ENCODE measurements around the gene RIMS4. TPM values are rescaled to one million over a fixed set of nuclear protein-coding genes. Genes with fewer than 3 reads are reported as not detected.

RIMS4 gene
- total RNA-seq (not detected), polyA plus RNA-seq (not detected)

- H3K4me1 Mint-ChIP-seq = peaks cover 0 to 17% (median 3%) of the 10 kb centered on the region in 4 donors
- peaks cover 54% of the 10 kb centered on the region for H3K27me3 Mint-ChIP-seq
- no peak within 1 kb of the TSS for H3K27ac Mint-ChIP-seq
- H3K36me3 ChIP-seq (ENCODE audit: control insufficient read depth, insufficient read depth, low read length) = no peaks in the 10 kb centered on the region
- H3K4me3 Mint-ChIP-seq = peak within 1 kb of the TSS; percentile 47 to 63 (median 58)
- H3K27ac ChIP-seq (ENCODE audit: insufficient read depth, low read length, poor library complexity, severe bottlenecking) = no peak within 1 kb of the TSS
- DNase-seq (no peak), ATAC-seq (ENCODE audit: low read depth in 2 of 2) (peak in 1 of 2 donors; percentile 25)
- no peaks in the 10 kb centered on the region for H3K4me1 ChIP-seq (ENCODE audit: control insufficient read depth, insufficient read depth, low read length, poor library complexity, severe bottlenecking)
- H3K27me3 ChIP-seq (ENCODE audit: control insufficient read depth, insufficient read depth, low read length) = peaks cover 45% of the 10 kb centered on the region
- no peak within 1 kb of the TSS for H3K4me3 ChIP-seq (ENCODE audit: low read depth, low read length)
- no peaks in the 10 kb centered on the region for H3K36me3 Mint-ChIP-seq
- H3K9me3 ChIP-seq (ENCODE audit: control insufficient read depth in 2 of 2, low read length in 2 of 2) = peaks cover 0 to 5% of the 10 kb centered on the region in 2 experiments
- peaks cover 0 to 3% (median 2%) of the 10 kb centered on the region in 7 donors for H3K9me3 Mint-ChIP-seq
Measured at GRCh38 chr20:44810391-44811149, at the start of gene RIMS4. RIMS4 (minus strand) TSS chr20:44810546; CDS start chr20:44810271, 275 bp downstream.

- Mint-ChIP-seq H3K4me1 (peaks cover 0 to 8% (median 4%) of the 10 kb centered on the region in 4 donors), H3K4me3 (no peak overlapping the region), H3K27ac (peak overlapping the region in 1 of 3 donors; percentile 15), H3K9me3 (no peaks in the 10 kb centered on the region), H3K27me3 (peaks cover 14% of the 10 kb centered on the region), H3K36me3 (no peaks in the 10 kb centered on the region)
- H3K9me3 ChIP-seq (ENCODE audit: control insufficient read depth in 2 of 2, low read length in 2 of 2) = no peaks in the 10 kb centered on the region
- no peak overlapping the region for H3K4me3 ChIP-seq (ENCODE audit: low read depth, low read length)
- no peaks in the 10 kb centered on the region for H3K4me1 ChIP-seq (ENCODE audit: control insufficient read depth, insufficient read depth, low read length, poor library complexity, severe bottlenecking)
- H3K27me3 ChIP-seq (ENCODE audit: control insufficient read depth, insufficient read depth, low read length) = no peaks in the 10 kb centered on the region
- ATAC-seq (ENCODE audit: low read depth in 2 of 2) (peak in 1 of 2 donors; percentile 42), DNase-seq (peak in 1 of 3 donors; percentile 24)
- H3K36me3 ChIP-seq (ENCODE audit: control insufficient read depth, insufficient read depth, low read length) = no peaks in the 10 kb centered on the region
- H3K27ac ChIP-seq (ENCODE audit: insufficient read depth, low read length, poor library complexity, severe bottlenecking) = no peak overlapping the region
Measured at GRCh38 chr20:44858606-44859360, 48.4 kb upstream of the RIMS4 start.

GRCh38 chr20:44856856-44857448, 46.6 kb upstream of the RIMS4 start:
- no peak overlapping the region for H3K4me3 Mint-ChIP-seq
- no peaks in the 10 kb centered on the region for H3K36me3 ChIP-seq (ENCODE audit: control insufficient read depth, insufficient read depth, low read length)
- no peak overlapping the region for H3K27ac Mint-ChIP-seq
- H3K4me1 Mint-ChIP-seq = peaks cover 0 to 6% (median 4%) of the 10 kb centered on the region in 4 donors
- H3K27me3 Mint-ChIP-seq = peaks cover 31% of the 10 kb centered on the region
- H3K27me3 ChIP-seq (ENCODE audit: control insufficient read depth, insufficient read depth, low read length) = no peaks in the 10 kb centered on the region
- H3K4me3 ChIP-seq (ENCODE audit: low read depth, low read length) = no peak overlapping the region
- H3K9me3 ChIP-seq (ENCODE audit: control insufficient read depth in 2 of 2, low read length in 2 of 2) = no peaks in the 10 kb centered on the region
- H3K9me3 Mint-ChIP-seq = no peaks in the 10 kb centered on the region
- no peaks in the 10 kb centered on the region for H3K4me1 ChIP-seq (ENCODE audit: control insufficient read depth, insufficient read depth, low read length, poor library complexity, severe bottlenecking)
- DNase-seq = no peak
- no peaks in the 10 kb centered on the region for H3K36me3 Mint-ChIP-seq
- H3K27ac ChIP-seq (ENCODE audit: insufficient read depth, low read length, poor library complexity, severe bottlenecking) = no peak overlapping the region
- no peak for ATAC-seq (ENCODE audit: low read depth in 2 of 2)

DNA sequence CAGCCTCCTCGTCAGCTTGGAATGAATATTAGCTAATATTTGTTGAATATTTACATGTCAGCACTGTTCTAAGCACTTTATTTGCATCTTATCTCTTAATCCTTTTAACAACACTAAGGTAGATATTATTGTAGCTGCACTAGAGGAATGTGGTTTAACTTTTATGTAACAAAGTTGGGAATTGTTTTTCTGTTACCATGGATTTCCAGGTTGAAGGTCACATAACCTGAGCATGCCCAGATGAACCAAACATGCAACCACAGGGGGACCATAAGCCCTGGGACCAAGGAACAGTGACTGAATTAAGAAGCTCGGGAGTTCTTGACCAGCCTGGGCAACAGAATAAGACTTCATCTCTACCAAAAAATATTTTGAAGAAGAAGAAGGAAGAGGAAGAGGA, 46.1 kb upstream of the RIMS4 start:
- H3K27me3 ChIP-seq (ENCODE audit: control insufficient read depth, insufficient read depth, low read length) = no peaks in the 10 kb centered on the region
- H3K36me3 Mint-ChIP-seq = no peaks in the 10 kb centered on the region
- H3K9me3 ChIP-seq (ENCODE audit: control insufficient read depth in 2 of 2, low read length in 2 of 2) = no peaks in the 10 kb centered on the region
- no peaks in the 10 kb centered on the region for H3K4me1 ChIP-seq (ENCODE audit: control insufficient read depth, insufficient read depth, low read length, poor library complexity, severe bottlenecking)
- H3K4me3 Mint-ChIP-seq = no peak overlapping the region
- H3K27ac ChIP-seq (ENCODE audit: insufficient read depth, low read length, poor library complexity, severe bottlenecking) = no peak overlapping the region
- no peak for DNase-seq
- no peak overlapping the region for H3K27ac Mint-ChIP-seq
- peaks cover 0 to 6% (median 4%) of the 10 kb centered on the region in 4 donors for H3K4me1 Mint-ChIP-seq
- no peaks in the 10 kb centered on the region for H3K36me3 ChIP-seq (ENCODE audit: control insufficient read depth, insufficient read depth, low read length)
- H3K9me3 Mint-ChIP-seq = no peaks in the 10 kb centered on the region
- peaks cover 35% of the 10 kb centered on the region for H3K27me3 Mint-ChIP-seq
- no peak overlapping the region for H3K4me3 ChIP-seq (ENCODE audit: low read depth, low read length)
- no peak for ATAC-seq (ENCODE audit: low read depth in 2 of 2)

DNA sequence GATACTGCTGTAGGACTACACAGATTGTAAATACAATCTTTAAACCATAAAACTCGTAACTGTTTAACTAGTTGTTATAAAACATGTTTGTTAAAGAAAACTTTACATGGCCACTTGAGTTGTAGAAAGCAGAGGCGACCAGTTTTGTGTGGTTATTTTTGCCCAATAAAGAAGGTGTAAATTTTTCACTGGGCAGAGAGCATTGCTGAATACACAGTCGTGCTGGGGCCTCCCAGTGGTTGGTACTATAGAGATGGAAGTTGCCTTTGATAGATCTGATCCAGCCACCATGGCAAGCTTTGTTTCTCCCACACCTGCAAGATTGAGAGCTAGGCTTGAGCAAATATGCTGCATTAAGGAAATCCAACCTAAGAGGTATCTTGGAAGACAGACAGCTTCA, 41.2 kb upstream of the RIMS4 start:
- Histone ChIP-seq H3K27me3 (ENCODE audit: control insufficient read depth, insufficient read depth, low read length) (peaks cover 2% of the 10 kb centered on the region), H3K27ac (ENCODE audit: insufficient read depth, low read length, poor library complexity, severe bottlenecking) (no peak overlapping the region), H3K4me3 (ENCODE audit: low read depth, low read length) (no peak overlapping the region), H3K4me1 (ENCODE audit: control insufficient read depth, insufficient read depth, low read length, poor library complexity, severe bottlenecking) (no peaks in the 10 kb centered on the region), H3K36me3 (ENCODE audit: control insufficient read depth, insufficient read depth, low read length) (no peaks in the 10 kb centered on the region), H3K9me3 (ENCODE audit: control insufficient read depth in 2 of 2, low read length in 2 of 2) (no peaks in the 10 kb centered on the region)
- Mint-ChIP-seq H3K36me3 (no peaks in the 10 kb centered on the region), H3K9me3 (peaks cover 0 to 2% (median 0%) of the 10 kb centered on the region in 7 donors), H3K27me3 (peaks cover 36% of the 10 kb centered on the region), H3K4me1 (peaks cover 0 to 5% (median 0%) of the 10 kb centered on the region in 4 donors), H3K27ac (no peak overlapping the region), H3K4me3 (no peak overlapping the region)
- DNase-seq (no peak), ATAC-seq (ENCODE audit: low read depth in 2 of 2) (no peak)

DNA sequence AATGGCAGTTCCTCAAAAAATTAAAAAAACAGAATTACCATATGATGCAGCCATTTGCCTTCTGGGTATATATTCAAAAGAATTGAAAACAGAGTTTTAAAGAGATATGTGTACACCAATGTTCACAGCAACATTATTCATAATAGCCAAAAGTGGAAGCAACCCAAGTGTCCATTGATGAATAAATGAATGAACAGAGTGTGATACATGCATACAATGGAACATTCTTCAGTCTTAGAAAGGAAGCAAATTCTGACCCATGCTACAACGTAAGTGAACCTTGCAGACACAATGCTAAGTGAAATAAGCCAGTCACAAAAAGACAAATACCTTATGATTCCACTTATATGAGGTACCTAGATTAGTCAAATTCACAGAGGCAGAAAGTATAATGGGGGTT, 40.5 kb upstream of the RIMS4 start:
- H3K27ac Mint-ChIP-seq = no peak overlapping the region
- no peaks in the 10 kb centered on the region for H3K9me3 ChIP-seq (ENCODE audit: control insufficient read depth in 2 of 2, low read length in 2 of 2)

GRCh38 chr20:44850272-44850671, 39.9 kb upstream of the RIMS4 start:
- peaks cover 0 to 4% (median 0%) of the 10 kb centered on the region in 4 donors for H3K4me1 Mint-ChIP-seq
- H3K9me3 Mint-ChIP-seq = peaks cover 0 to 2% (median 0%) of the 10 kb centered on the region in 7 donors
- H3K36me3 ChIP-seq (ENCODE audit: control insufficient read depth, insufficient read depth, low read length) = no peaks in the 10 kb centered on the region
- H3K27ac Mint-ChIP-seq = no peak overlapping the region
- DNase-seq (no peak), ATAC-seq (ENCODE audit: low read depth in 2 of 2) (no peak)
- H3K27ac ChIP-seq (ENCODE audit: insufficient read depth, low read length, poor library complexity, severe bottlenecking) = no peak overlapping the region
- peaks cover 2% of the 10 kb centered on the region for H3K27me3 ChIP-seq (ENCODE audit: control insufficient read depth, insufficient read depth, low read length)
- peaks cover 35% of the 10 kb centered on the region for H3K27me3 Mint-ChIP-seq
- no peak overlapping the region for H3K4me3 ChIP-seq (ENCODE audit: low read depth, low read length)
- no peak overlapping the region for H3K4me3 Mint-ChIP-seq
- H3K4me1 ChIP-seq (ENCODE audit: control insufficient read depth, insufficient read depth, low read length, poor library complexity, severe bottlenecking) = no peaks in the 10 kb centered on the region
- no peaks in the 10 kb centered on the region for H3K9me3 ChIP-seq (ENCODE audit: control insufficient read depth in 2 of 2, low read length in 2 of 2)
- H3K36me3 Mint-ChIP-seq = no peaks in the 10 kb centered on the region

More for the DNA sequence above, 40.5 kb upstream of the RIMS4 start:
- H3K27me3 ChIP-seq (ENCODE audit: control insufficient read depth, insufficient read depth, low read length) = peaks cover 2% of the 10 kb centered on the region
- ATAC-seq (ENCODE audit: low read depth in 2 of 2) = no peak
- H3K36me3 ChIP-seq (ENCODE audit: control insufficient read depth, insufficient read depth, low read length) = no peaks in the 10 kb centered on the region
- peaks cover 36% of the 10 kb centered on the region for H3K27me3 Mint-ChIP-seq
- no peak for DNase-seq
- no peaks in the 10 kb centered on the region for H3K4me1 ChIP-seq (ENCODE audit: control insufficient read depth, insufficient read depth, low read length, poor library complexity, severe bottlenecking)
- no peak overlapping the region for H3K4me3 ChIP-seq (ENCODE audit: low read depth, low read length)
- H3K4me3 Mint-ChIP-seq = no peak overlapping the region
- no peaks in the 10 kb centered on the region for H3K36me3 Mint-ChIP-seq
- H3K4me1 Mint-ChIP-seq = peaks cover 0 to 5% (median 0%) of the 10 kb centered on the region in 4 donors
- H3K9me3 Mint-ChIP-seq = peaks cover 0 to 2% (median 0%) of the 10 kb centered on the region in 7 donors
- H3K27ac ChIP-seq (ENCODE audit: insufficient read depth, low read length, poor library complexity, severe bottlenecking) = no peak overlapping the region
